Osteocyte (in vitro differentiated cells): ENCODE measurements around the gene HGD. TPM values are rescaled to one million over a fixed set of nuclear protein-coding genes. Genes with fewer than 3 reads are reported as not detected.

Source experiments
- DNase-seq: peaks from one replicate; pipeline ENCODE4 v3.0.0; 2021; ENCODE audit warnings: mixed read lengths; ENCODE audit not compliant: unreplicated experiment; ENCODE audit errors: extremely low spot score
- H3K27ac Mint-ChIP-seq: one replicate; pipeline ENCODE4 v1.8.0; 2021; ENCODE audit warnings: mild to moderate bottlenecking, mixed read lengths; ENCODE audit not compliant: unreplicated experiment
- H3K27me3 Mint-ChIP-seq: one replicate; pipeline ENCODE4 v1.8.0; 2021; ENCODE audit warnings: mixed read lengths; ENCODE audit not compliant: unreplicated experiment
- H3K36me3 Mint-ChIP-seq: one replicate; pipeline ENCODE4 v1.8.0; 2021; ENCODE audit warnings: mixed read lengths; ENCODE audit not compliant: unreplicated experiment
- H3K4me1 Mint-ChIP-seq: one replicate; pipeline ENCODE4 v1.8.0; 2021; ENCODE audit warnings: mixed read lengths; ENCODE audit not compliant: unreplicated experiment
- H3K4me3 Mint-ChIP-seq: one replicate; pipeline ENCODE4 v1.8.0; 2021; ENCODE audit warnings: mild to moderate bottlenecking, moderate library complexity, mixed read lengths; ENCODE audit not compliant: unreplicated experiment
- H3K9me3 Mint-ChIP-seq: one replicate; pipeline ENCODE4 v1.8.0; 2021; ENCODE audit warnings: mixed read lengths; ENCODE audit not compliant: unreplicated experiment
- total RNA-seq: library from RNA; stranded (reverse); gene quantifications from 2 replicates; pipeline ENCODE4 v1.2.1, GENCODE V29; 2021
- TF ChIP-seq, protein P1 (sequence below): fragments of 200-600 bp; sonication (generic); IDR thresholded peaks from 2 replicates; pipeline ENCODE4 v1.5.0; 2021; ENCODE audit warnings: antibody characterized with exemption, mild to moderate bottlenecking, moderate library complexity

Gene HGD
- total RNA-seq, 1 donor from 2014 or later = 0.27 TPM

GRCh38 chr3:120587332-120587975 is 94.6 kb downstream of the HGD start:
- Mint-ChIP-seq H3K27ac (no peak overlapping the region), H3K9me3 (peaks cover 4% of the 10 kb centered on the region), H3K4me3 (no peak overlapping the region), H3K36me3 (no peaks in the 10 kb centered on the region), H3K4me1 (no peaks in the 10 kb centered on the region), H3K27me3 (peaks cover 46% of the 10 kb centered on the region)
- TF ChIP-seq, protein P1, sequence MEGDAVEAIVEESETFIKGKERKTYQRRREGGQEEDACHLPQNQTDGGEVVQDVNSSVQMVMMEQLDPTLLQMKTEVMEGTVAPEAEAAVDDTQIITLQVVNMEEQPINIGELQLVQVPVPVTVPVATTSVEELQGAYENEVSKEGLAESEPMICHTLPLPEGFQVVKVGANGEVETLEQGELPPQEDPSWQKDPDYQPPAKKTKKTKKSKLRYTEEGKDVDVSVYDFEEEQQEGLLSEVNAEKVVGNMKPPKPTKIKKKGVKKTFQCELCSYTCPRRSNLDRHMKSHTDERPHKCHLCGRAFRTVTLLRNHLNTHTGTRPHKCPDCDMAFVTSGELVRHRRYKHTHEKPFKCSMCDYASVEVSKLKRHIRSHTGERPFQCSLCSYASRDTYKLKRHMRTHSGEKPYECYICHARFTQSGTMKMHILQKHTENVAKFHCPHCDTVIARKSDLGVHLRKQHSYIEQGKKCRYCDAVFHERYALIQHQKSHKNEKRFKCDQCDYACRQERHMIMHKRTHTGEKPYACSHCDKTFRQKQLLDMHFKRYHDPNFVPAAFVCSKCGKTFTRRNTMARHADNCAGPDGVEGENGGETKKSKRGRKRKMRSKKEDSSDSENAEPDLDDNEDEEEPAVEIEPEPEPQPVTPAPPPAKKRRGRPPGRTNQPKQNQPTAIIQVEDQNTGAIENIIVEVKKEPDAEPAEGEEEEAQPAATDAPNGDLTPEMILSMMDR = no peak
- no peak for DNase-seq

Other genes starting within 250 kb of the HGD start
- 2,574 and 2,723 TPM in 2 replicates for gene FSTL1, start 231.2 kb downstream of the HGD start, total RNA-seq
- gene NDUFB4, start 85.9 kb downstream of the HGD start, total RNA-seq = 109 and 116 TPM in 2 replicates
- 17.4 and 22.2 TPM in 2 replicates for gene RABL3, start 60.3 kb upstream of the HGD start, total RNA-seq
- gene GTF2E1, start 60.5 kb upstream of the HGD start, total RNA-seq = 17.2 and 19.3 TPM in 2 replicates
- gene STXBP5L, start 226.0 kb upstream of the HGD start, total RNA-seq = not detected in 2 replicates